HEK293 (cell line): ENCODE results near the gene GLTPD2.

Source experiments
- BCL11A ChIP-seq: fragments of 450-650 bp; formaldehyde crosslinking; IDR thresholded peaks from 2 replicates; pipeline ENCODE4 v1.5.1; 2016; ENCODE audit warnings: low read depth, missing biosample characterization, missing genetic modification characterization
- GLI2 ChIP-seq: fragments of 450-650 bp; formaldehyde crosslinking; IDR thresholded peaks from 2 replicates; pipeline ENCODE4; 2017; ENCODE audit warnings: missing biosample characterization, missing genetic modification characterization, low read depth, borderline replicate concordance
- KLF16 ChIP-seq: fragments of 450-650 bp; formaldehyde crosslinking; IDR thresholded peaks from 2 replicates; pipeline ENCODE4 v1.5.1; 2017; ENCODE audit warnings: missing biosample characterization, missing genetic modification characterization
- KLF7 ChIP-seq: fragments of 450-650 bp; formaldehyde crosslinking; IDR thresholded peaks from 2 replicates; pipeline ENCODE4 v1.5.1; 2016; ENCODE audit warnings: missing biosample characterization, missing genetic modification characterization, borderline replicate concordance
- MEIS1 ChIP-seq: sonication (generic); formaldehyde crosslinking; IDR thresholded peaks from 2 replicates; pipeline ENCODE4 v1.8.1; 2022; ENCODE audit warnings: missing genetic modification reagents, mild to moderate bottlenecking, borderline replicate concordance
- SALL2 ChIP-seq: fragments of 450-650 bp; formaldehyde crosslinking; IDR thresholded peaks from 2 replicates; pipeline ENCODE4 v1.5.0; 2017; ENCODE audit warnings: missing biosample characterization, mild to moderate bottlenecking, missing genetic modification characterization, borderline replicate concordance
- SCRT1 ChIP-seq: fragments of 450-650 bp; formaldehyde crosslinking; IDR thresholded peaks from 2 replicates; pipeline ENCODE4 v1.5.1; 2016; ENCODE audit warnings: missing biosample characterization, missing genetic modification characterization, borderline replicate concordance
- SETDB1 ChIP-seq: IDR thresholded peaks from one replicate; pipeline ENCODE4 v1.6.1; 2017; ENCODE audit warnings: mild to moderate bottlenecking, low read length, moderate library complexity, mixed read lengths; ENCODE audit not compliant: insufficient read length
- SP2 ChIP-seq: fragments of 450-650 bp; formaldehyde crosslinking; IDR thresholded peaks from 2 replicates; pipeline ENCODE4 v1.5.1; 2016; ENCODE audit warnings: missing biosample characterization, missing genetic modification characterization
- WT1 ChIP-seq: fragments of 450-650 bp; formaldehyde crosslinking; IDR thresholded peaks from 2 replicates; pipeline ENCODE4 v1.5.1; 2016; ENCODE audit warnings: missing biosample characterization, missing genetic modification characterization
- ZNF121 ChIP-seq: fragments of 450-650 bp; formaldehyde crosslinking; IDR thresholded peaks from 2 replicates; pipeline ENCODE4 v1.5.1; 2016; ENCODE audit warnings: missing biosample characterization, missing genetic modification characterization
- ZNF133 ChIP-seq: fragments of 450-650 bp; formaldehyde crosslinking; IDR thresholded peaks from 2 replicates; pipeline ENCODE4 v1.5.1; 2016; ENCODE audit warnings: missing biosample characterization, missing genetic modification characterization
- ZNF140 ChIP-seq: fragments of 450-650 bp; formaldehyde crosslinking; IDR thresholded peaks from 2 replicates; pipeline ENCODE4 v1.5.1; 2016; ENCODE audit warnings: missing biosample characterization, missing genetic modification characterization
- ZNF155 ChIP-seq: fragments of 450-650 bp; formaldehyde crosslinking; IDR thresholded peaks from 2 replicates; pipeline ENCODE4 v1.5.1; 2016; ENCODE audit warnings: missing biosample characterization, missing genetic modification characterization
- ZNF211 ChIP-seq: fragments of 450-650 bp; formaldehyde crosslinking; IDR thresholded peaks from 2 replicates; pipeline ENCODE4 v1.5.1; 2016; ENCODE audit warnings: low read depth, missing biosample characterization, missing genetic modification characterization
- ZNF239 ChIP-seq: fragments of 450-650 bp; formaldehyde crosslinking; IDR thresholded peaks from 2 replicates; pipeline ENCODE4 v1.5.1; 2016; ENCODE audit warnings: missing biosample characterization, missing genetic modification characterization
- ZNF274 ChIP-seq, 2 experiments: fragments of 200-500 bp in 1 of 2; fragments of 450-650 bp in 1 of 2; sonication (Bioruptor generic) in 1 of 2; formaldehyde crosslinking in 1 of 2; IDR thresholded peaks; 2 replicates each; pipeline versions ENCODE4 v1.5.1 to v1.6.1; 2014 to 2016; ENCODE audit warnings: borderline replicate concordance in 1 of 2, inconsistent platforms in 1 of 2, low read length in 1 of 2, missing biosample characterization in 1 of 2, missing genetic modification characterization in 1 of 2
- ZNF501 ChIP-seq: fragments of 450-650 bp; formaldehyde crosslinking; IDR thresholded peaks from 2 replicates; pipeline ENCODE4 v1.5.1; 2016; ENCODE audit warnings: missing biosample characterization, missing genetic modification characterization
- ZNF514 ChIP-seq: fragments of 450-650 bp; formaldehyde crosslinking; IDR thresholded peaks from 2 replicates; pipeline ENCODE4 v1.5.1; 2016; ENCODE audit warnings: missing biosample characterization, missing genetic modification characterization
- ZNF530 ChIP-seq: fragments of 450-650 bp; formaldehyde crosslinking; IDR thresholded peaks from 2 replicates; pipeline ENCODE4 v1.5.1; 2016; ENCODE audit warnings: low read depth, missing biosample characterization, missing genetic modification characterization
- ZNF555 ChIP-seq: fragments of 450-650 bp; formaldehyde crosslinking; conservative IDR thresholded peaks from 2 replicates; pipeline ENCODE4 v1.5.1; 2017; ENCODE audit warnings: missing biosample characterization, mild to moderate bottlenecking, missing genetic modification characterization, inconsistent platforms
- ZNF626 ChIP-seq: fragments of 450-650 bp; sonication (Bioruptor Pico); formaldehyde crosslinking; IDR thresholded peaks from 2 replicates; pipeline ENCODE4 v1.5.1; 2018; ENCODE audit warnings: missing biosample characterization, missing genetic modification characterization, inconsistent platforms
- ZNF654 ChIP-seq: fragments of 450-650 bp; formaldehyde crosslinking; IDR thresholded peaks from 2 replicates; pipeline ENCODE4 v1.5.1; 2016; ENCODE audit warnings: low read depth, missing biosample characterization, missing genetic modification characterization
- ZNF658 ChIP-seq: fragments of 450-650 bp; formaldehyde crosslinking; IDR thresholded peaks from 2 replicates; pipeline ENCODE4; 2016; ENCODE audit warnings: missing biosample characterization, missing genetic modification characterization
- ZNF707 ChIP-seq: fragments of 450-650 bp; formaldehyde crosslinking; IDR thresholded peaks from 2 replicates; pipeline ENCODE4 v1.5.1; 2016; ENCODE audit warnings: missing biosample characterization, missing genetic modification characterization
- ZNF747 ChIP-seq: fragments of 450-650 bp; formaldehyde crosslinking; IDR thresholded peaks from 2 replicates; pipeline ENCODE4 v1.5.1; 2016; ENCODE audit warnings: missing biosample characterization, missing genetic modification characterization
- ZSCAN23 ChIP-seq: fragments of 450-650 bp; formaldehyde crosslinking; IDR thresholded peaks from 2 replicates; pipeline ENCODE4 v1.5.1; 2016; ENCODE audit warnings: missing biosample characterization, missing genetic modification characterization
- TF ChIP-seq, protein P1 (sequence below): fragments of 450-650 bp; formaldehyde crosslinking; conservative IDR thresholded peaks from 2 replicates; pipeline ENCODE4 v1.5.1; 2016; ENCODE audit warnings: low read depth, missing biosample characterization, missing genetic modification characterization
- TF ChIP-seq, protein P2 (sequence below): fragments of 450-650 bp; formaldehyde crosslinking; IDR thresholded peaks from 2 replicates; pipeline ENCODE4 v1.5.1; 2016; ENCODE audit warnings: missing biosample characterization, missing genetic modification characterization
- TF ChIP-seq, protein P3 (sequence below): fragments of 450-650 bp; formaldehyde crosslinking; IDR thresholded peaks from 2 replicates; pipeline ENCODE4 v1.5.1; 2016; ENCODE audit warnings: missing biosample characterization, missing genetic modification characterization
- TF ChIP-seq, protein P4 (sequence below): sonication (generic); formaldehyde crosslinking; IDR thresholded peaks from 2 replicates; pipeline ENCODE4 v1.8.1; 2022; ENCODE audit warnings: mild to moderate bottlenecking, moderate library complexity, missing genetic modification reagents
- TF ChIP-seq, protein P5 (sequence below): fragments of 450-650 bp; formaldehyde crosslinking; IDR thresholded peaks from 2 replicates; pipeline ENCODE4 v1.5.1; 2016; ENCODE audit warnings: missing biosample characterization, missing genetic modification characterization

GLTPD2 gene

DNA sequence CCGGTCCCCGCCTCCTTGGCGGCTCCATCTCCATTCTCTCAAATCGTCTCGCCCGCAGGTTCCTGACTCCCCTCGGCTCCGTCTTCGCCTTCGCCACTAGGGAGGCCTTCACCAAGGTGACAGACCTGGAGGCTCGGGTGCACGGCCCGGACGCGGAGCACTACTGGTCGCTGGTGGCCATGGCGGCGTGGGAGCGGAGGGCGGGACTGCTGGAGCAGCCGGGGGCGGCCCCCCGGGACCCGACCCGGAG, 862 bp downstream of the GLTPD2 start (continued):
- TF ChIP-seq, protein P1, sequence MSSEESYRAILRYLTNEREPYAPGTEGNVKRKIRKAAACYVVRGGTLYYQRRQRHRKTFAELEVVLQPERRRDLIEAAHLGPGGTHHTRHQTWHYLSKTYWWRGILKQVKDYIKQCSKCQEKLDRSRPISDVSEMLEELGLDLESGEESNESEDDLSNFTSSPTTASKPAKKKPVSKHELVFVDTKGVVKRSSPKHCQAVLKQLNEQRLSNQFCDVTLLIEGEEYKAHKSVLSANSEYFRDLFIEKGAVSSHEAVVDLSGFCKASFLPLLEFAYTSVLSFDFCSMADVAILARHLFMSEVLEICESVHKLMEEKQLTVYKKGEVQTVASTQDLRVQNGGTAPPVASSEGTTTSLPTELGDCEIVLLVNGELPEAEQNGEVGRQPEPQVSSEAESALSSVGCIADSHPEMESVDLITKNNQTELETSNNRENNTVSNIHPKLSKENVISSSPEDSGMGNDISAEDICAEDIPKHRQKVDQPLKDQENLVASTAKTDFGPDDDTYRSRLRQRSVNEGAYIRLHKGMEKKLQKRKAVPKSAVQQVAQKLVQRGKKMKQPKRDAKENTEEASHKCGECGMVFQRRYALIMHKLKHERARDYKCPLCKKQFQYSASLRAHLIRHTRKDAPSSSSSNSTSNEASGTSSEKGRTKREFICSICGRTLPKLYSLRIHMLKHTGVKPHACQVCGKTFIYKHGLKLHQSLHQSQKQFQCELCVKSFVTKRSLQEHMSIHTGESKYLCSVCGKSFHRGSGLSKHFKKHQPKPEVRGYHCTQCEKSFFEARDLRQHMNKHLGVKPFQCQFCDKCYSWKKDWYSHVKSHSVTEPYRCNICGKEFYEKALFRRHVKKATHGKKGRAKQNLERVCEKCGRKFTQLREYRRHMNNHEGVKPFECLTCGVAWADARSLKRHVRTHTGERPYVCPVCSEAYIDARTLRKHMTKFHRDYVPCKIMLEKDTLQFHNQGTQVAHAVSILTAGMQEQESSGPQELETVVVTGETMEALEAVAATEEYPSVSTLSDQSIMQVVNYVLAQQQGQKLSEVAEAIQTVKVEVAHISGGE, result no peak
- TF ChIP-seq ZNF133 (no peak), ZNF140 (no peak), ZNF155 (no peak), ZNF239 (no peak), SALL2 (no peak), ZNF654 (tag by site-specific recombination) (no peak), WT1 (tag by site-specific recombination) (no peak), ZNF211 (tag by site-specific recombination) (no peak), MEIS1 (CRISPR knock-in tag) (no peak), ZNF555 (no peak), ZNF514 (no peak), ZNF747 (tag by site-specific recombination) (no peak), ZNF658 (no peak), SETDB1 (no peak), ZNF530 (tag by site-specific recombination) (no peak), ZNF274 (IDR thresholded peaks at IDR 0.05; ENCODE audit: low read length) (no peak), ZNF274 (tag by site-specific recombination; IDR thresholded peaks at IDR 0.05; ENCODE audit: borderline replicate concordance) (no peak), GLI2 (tag by site-specific recombination) (no peak), BCL11A (tag by site-specific recombination) (no peak), KLF16 (tag by site-specific recombination) (0 out of 2 replicates have a peak, but pooled peaks have one; percentile 43), ZNF121 (no peak), ZNF501 (no peak), SP2 (tag by site-specific recombination) (peak; percentile 76), ZNF626 (no peak), SCRT1 (tag by site-specific recombination) (no peak), ZNF707 (tag by site-specific recombination) (no peak), KLF7 (tag by site-specific recombination) (no peak), ZSCAN23 (tag by site-specific recombination) (no peak)
- TF ChIP-seq, protein P2, sequence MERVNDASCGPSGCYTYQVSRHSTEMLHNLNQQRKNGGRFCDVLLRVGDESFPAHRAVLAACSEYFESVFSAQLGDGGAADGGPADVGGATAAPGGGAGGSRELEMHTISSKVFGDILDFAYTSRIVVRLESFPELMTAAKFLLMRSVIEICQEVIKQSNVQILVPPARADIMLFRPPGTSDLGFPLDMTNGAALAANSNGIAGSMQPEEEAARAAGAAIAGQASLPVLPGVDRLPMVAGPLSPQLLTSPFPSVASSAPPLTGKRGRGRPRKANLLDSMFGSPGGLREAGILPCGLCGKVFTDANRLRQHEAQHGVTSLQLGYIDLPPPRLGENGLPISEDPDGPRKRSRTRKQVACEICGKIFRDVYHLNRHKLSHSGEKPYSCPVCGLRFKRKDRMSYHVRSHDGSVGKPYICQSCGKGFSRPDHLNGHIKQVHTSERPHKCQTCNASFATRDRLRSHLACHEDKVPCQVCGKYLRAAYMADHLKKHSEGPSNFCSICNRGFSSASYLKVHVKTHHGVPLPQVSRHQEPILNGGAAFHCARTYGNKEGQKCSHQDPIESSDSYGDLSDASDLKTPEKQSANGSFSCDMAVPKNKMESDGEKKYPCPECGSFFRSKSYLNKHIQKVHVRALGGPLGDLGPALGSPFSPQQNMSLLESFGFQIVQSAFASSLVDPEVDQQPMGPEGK (tag by site-specific recombination), result peak; percentile 58
- TF ChIP-seq, protein P3, sequence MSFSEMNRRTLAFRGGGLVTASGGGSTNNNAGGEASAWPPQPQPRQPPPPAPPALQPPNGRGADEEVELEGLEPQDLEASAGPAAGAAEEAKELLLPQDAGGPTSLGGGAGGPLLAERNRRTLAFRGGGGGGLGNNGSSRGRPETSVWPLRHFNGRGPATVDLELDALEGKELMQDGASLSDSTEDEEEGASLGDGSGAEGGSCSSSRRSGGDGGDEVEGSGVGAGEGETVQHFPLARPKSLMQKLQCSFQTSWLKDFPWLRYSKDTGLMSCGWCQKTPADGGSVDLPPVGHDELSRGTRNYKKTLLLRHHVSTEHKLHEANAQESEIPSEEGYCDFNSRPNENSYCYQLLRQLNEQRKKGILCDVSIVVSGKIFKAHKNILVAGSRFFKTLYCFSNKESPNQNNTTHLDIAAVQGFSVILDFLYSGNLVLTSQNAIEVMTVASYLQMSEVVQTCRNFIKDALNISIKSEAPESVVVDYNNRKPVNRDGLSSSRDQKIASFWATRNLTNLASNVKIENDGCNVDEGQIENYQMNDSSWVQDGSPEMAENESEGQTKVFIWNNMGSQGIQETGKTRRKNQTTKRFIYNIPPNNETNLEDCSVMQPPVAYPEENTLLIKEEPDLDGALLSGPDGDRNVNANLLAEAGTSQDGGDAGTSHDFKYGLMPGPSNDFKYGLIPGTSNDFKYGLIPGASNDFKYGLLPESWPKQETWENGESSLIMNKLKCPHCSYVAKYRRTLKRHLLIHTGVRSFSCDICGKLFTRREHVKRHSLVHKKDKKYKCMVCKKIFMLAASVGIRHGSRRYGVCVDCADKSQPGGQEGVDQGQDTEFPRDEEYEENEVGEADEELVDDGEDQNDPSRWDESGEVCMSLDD, result 0 out of 2 replicates have a peak, but pooled peaks have one; percentile 2
- TF ChIP-seq, protein P4, sequence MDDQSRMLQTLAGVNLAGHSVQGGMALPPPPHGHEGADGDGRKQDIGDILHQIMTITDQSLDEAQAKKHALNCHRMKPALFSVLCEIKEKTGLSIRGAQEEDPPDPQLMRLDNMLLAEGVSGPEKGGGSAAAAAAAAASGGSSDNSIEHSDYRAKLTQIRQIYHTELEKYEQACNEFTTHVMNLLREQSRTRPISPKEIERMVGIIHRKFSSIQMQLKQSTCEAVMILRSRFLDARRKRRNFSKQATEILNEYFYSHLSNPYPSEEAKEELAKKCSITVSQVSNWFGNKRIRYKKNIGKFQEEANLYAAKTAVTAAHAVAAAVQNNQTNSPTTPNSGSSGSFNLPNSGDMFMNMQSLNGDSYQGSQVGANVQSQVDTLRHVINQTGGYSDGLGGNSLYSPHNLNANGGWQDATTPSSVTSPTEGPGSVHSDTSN (CRISPR knock-in tag), result no peak
- TF ChIP-seq, protein P5, sequence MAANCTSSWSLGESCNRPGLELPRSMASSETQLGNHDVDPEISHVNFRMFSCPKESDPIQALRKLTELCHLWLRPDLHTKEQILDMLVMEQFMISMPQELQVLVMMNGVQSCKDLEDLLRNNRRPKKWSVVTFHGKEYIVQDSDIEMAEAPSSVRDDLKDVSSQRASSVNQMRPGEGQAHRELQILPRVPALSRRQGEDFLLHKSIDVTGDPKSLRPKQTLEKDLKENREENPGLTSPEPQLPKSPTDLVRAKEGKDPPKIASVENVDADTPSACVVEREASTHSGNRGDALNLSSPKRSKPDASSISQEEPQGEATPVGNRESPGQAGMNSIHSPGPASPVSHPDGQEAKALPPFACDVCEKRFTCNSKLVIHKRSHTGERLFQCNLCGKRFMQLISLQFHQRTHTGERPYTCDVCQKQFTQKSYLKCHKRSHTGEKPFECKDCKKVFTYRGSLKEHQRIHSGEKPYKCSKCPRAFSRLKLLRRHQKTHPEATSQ (tag by site-specific recombination), result no peak
